ENCODE results near the gene ADGRG1.

Gene ADGRG1

GRCh38 chr16:57614536-57614935 lies 13.9 kb upstream of the ADGRG1 start:
- H3K4me3 ChIP-seq (ENCODE audit: low read length in 2 of 2): no peak overlapping the region
- peaks cover 4 to 6% of the 10 kb centered on the region in 2 donors for H3K27me3 ChIP-seq (ENCODE audit: control insufficient read depth in 1 of 2, insufficient read depth in 2 of 2, low read length in 2 of 2)
- H3K36me3 ChIP-seq (ENCODE audit: control insufficient read depth in 2 of 2, insufficient read depth in 2 of 2, low read length in 2 of 2): no peaks in the 10 kb centered on the region
- H3K9ac ChIP-seq (ENCODE audit: low read length in 2 of 2): no peak overlapping the region
- H3K9me3 ChIP-seq (ENCODE audit: control insufficient read depth in 2 of 2, low read length in 2 of 2): no peaks in the 10 kb centered on the region
- H3K27ac ChIP-seq (ENCODE audit: low read length): no peak overlapping the region
- peaks cover 2% of the 10 kb centered on the region for H3K4me1 ChIP-seq (ENCODE audit: control insufficient read depth, insufficient read depth, low read length)

- H3K4me1 ChIP-seq (ENCODE audit: control insufficient read depth, insufficient read depth, low read length): peaks cover 2% of the 10 kb centered on the region
- H3K27me3 ChIP-seq (ENCODE audit: control insufficient read depth in 1 of 2, insufficient read depth in 2 of 2, low read length in 2 of 2): peaks cover 4 to 6% of the 10 kb centered on the region in 2 donors
- H3K36me3 ChIP-seq (ENCODE audit: control insufficient read depth in 2 of 2, insufficient read depth in 2 of 2, low read length in 2 of 2): no peaks in the 10 kb centered on the region
- no peak overlapping the region for H3K9ac ChIP-seq (ENCODE audit: low read length in 2 of 2)
- no peak overlapping the region for H3K4me3 ChIP-seq (ENCODE audit: low read length in 2 of 2)
- H3K27ac ChIP-seq (ENCODE audit: low read length): no peak overlapping the region
- H3K9me3 ChIP-seq (ENCODE audit: control insufficient read depth in 2 of 2, low read length in 2 of 2): no peaks in the 10 kb centered on the region
These were observed 13.5 kb upstream of the ADGRG1 start for GRCh38 chr16:57614944-57615343.

GRCh38 chr16:57615813-57616212 lies 12.6 kb upstream of the ADGRG1 start:
- Histone ChIP-seq H3K4me3 (ENCODE audit: low read length in 2 of 2) (no peak overlapping the region), H3K9me3 (ENCODE audit: control insufficient read depth in 2 of 2, low read length in 2 of 2) (no peaks in the 10 kb centered on the region), H3K36me3 (ENCODE audit: control insufficient read depth in 2 of 2, insufficient read depth in 2 of 2, low read length in 2 of 2) (no peaks in the 10 kb centered on the region), H3K4me1 (ENCODE audit: control insufficient read depth, insufficient read depth, low read length) (no peaks in the 10 kb centered on the region), H3K27me3 (ENCODE audit: control insufficient read depth in 1 of 2, insufficient read depth in 2 of 2, low read length in 2 of 2) (no peaks in the 10 kb centered on the region), H3K9ac (ENCODE audit: low read length in 2 of 2) (no peak overlapping the region), H3K27ac (ENCODE audit: low read length) (no peak overlapping the region)

- no peaks in the 10 kb centered on the region for H3K27me3 ChIP-seq (ENCODE audit: control insufficient read depth in 1 of 2, insufficient read depth in 2 of 2, low read length in 2 of 2)
- H3K9ac ChIP-seq (ENCODE audit: low read length in 2 of 2): no peak overlapping the region
- no peaks in the 10 kb centered on the region for H3K4me1 ChIP-seq (ENCODE audit: control insufficient read depth, insufficient read depth, low read length)
- H3K36me3 ChIP-seq (ENCODE audit: control insufficient read depth in 2 of 2, insufficient read depth in 2 of 2, low read length in 2 of 2): no peaks in the 10 kb centered on the region
- no peak overlapping the region for H3K27ac ChIP-seq (ENCODE audit: low read length)
- no peaks in the 10 kb centered on the region for H3K9me3 ChIP-seq (ENCODE audit: control insufficient read depth in 2 of 2, low read length in 2 of 2)
- no peak overlapping the region for H3K4me3 ChIP-seq (ENCODE audit: low read length in 2 of 2)
These were observed 12.2 kb upstream of the ADGRG1 start for GRCh38 chr16:57616241-57616640.

- no peak overlapping the region for H3K9ac ChIP-seq (ENCODE audit: low read length in 2 of 2)
- H3K27ac ChIP-seq (ENCODE audit: low read length): no peak overlapping the region
- H3K4me3 ChIP-seq (ENCODE audit: low read length in 2 of 2): no peak overlapping the region
- no peaks in the 10 kb centered on the region for H3K9me3 ChIP-seq (ENCODE audit: control insufficient read depth in 2 of 2, low read length in 2 of 2)
- no peaks in the 10 kb centered on the region for H3K4me1 ChIP-seq (ENCODE audit: control insufficient read depth, insufficient read depth, low read length)
- no peaks in the 10 kb centered on the region for H3K36me3 ChIP-seq (ENCODE audit: control insufficient read depth in 2 of 2, insufficient read depth in 2 of 2, low read length in 2 of 2)
- no peaks in the 10 kb centered on the region for H3K27me3 ChIP-seq (ENCODE audit: control insufficient read depth in 1 of 2, insufficient read depth in 2 of 2, low read length in 2 of 2)
These were observed 11.6 kb upstream of the ADGRG1 start for GRCh38 chr16:57616876-57617275.

GRCh38 chr16:57617604-57618111 lies 10.8 kb upstream of the ADGRG1 start:
- Histone ChIP-seq H3K27me3 (ENCODE audit: control insufficient read depth in 1 of 2, insufficient read depth in 2 of 2, low read length in 2 of 2) (no peaks in the 10 kb centered on the region), H3K36me3 (ENCODE audit: control insufficient read depth in 2 of 2, insufficient read depth in 2 of 2, low read length in 2 of 2) (no peaks in the 10 kb centered on the region), H3K9ac (ENCODE audit: low read length in 2 of 2) (no peak overlapping the region), H3K4me3 (ENCODE audit: low read length in 2 of 2) (no peak overlapping the region), H3K4me1 (ENCODE audit: control insufficient read depth, insufficient read depth, low read length) (no peaks in the 10 kb centered on the region), H3K27ac (ENCODE audit: low read length) (no peak overlapping the region), H3K9me3 (ENCODE audit: control insufficient read depth in 2 of 2, low read length in 2 of 2) (no peaks in the 10 kb centered on the region)

GRCh38 chr16:57618296-57619132 lies 9.9 kb upstream of the ADGRG1 start:
- Histone ChIP-seq H3K27ac (ENCODE audit: low read length) (no peak overlapping the region), H3K9ac (ENCODE audit: low read length in 2 of 2) (no peak overlapping the region)

GRCh38 chr16:57619133-57619605 lies 9.3 kb upstream of the ADGRG1 start:
- Histone ChIP-seq H3K4me3 (ENCODE audit: low read length in 2 of 2) (no peak overlapping the region), H3K27ac (ENCODE audit: low read length) (no peak overlapping the region), H3K9me3 (ENCODE audit: control insufficient read depth in 2 of 2, low read length in 2 of 2) (no peaks in the 10 kb centered on the region), H3K36me3 (ENCODE audit: control insufficient read depth in 2 of 2, insufficient read depth in 2 of 2, low read length in 2 of 2) (no peaks in the 10 kb centered on the region), H3K27me3 (ENCODE audit: control insufficient read depth in 1 of 2, insufficient read depth in 2 of 2, low read length in 2 of 2) (no peaks in the 10 kb centered on the region), H3K4me1 (ENCODE audit: control insufficient read depth, insufficient read depth, low read length) (no peaks in the 10 kb centered on the region), H3K9ac (ENCODE audit: low read length in 2 of 2) (no peak overlapping the region)

More at GRCh38 chr16:57618296-57619132, 9.9 kb upstream of the ADGRG1 start:
- Histone ChIP-seq H3K27me3 (ENCODE audit: control insufficient read depth in 1 of 2, insufficient read depth in 2 of 2, low read length in 2 of 2) (no peaks in the 10 kb centered on the region), H3K9me3 (ENCODE audit: control insufficient read depth in 2 of 2, low read length in 2 of 2) (no peaks in the 10 kb centered on the region), H3K4me3 (ENCODE audit: low read length in 2 of 2) (no peak overlapping the region), H3K4me1 (ENCODE audit: control insufficient read depth, insufficient read depth, low read length) (no peaks in the 10 kb centered on the region), H3K36me3 (ENCODE audit: control insufficient read depth in 2 of 2, insufficient read depth in 2 of 2, low read length in 2 of 2) (no peaks in the 10 kb centered on the region)

GRCh38 chr16:57619606-57620334 lies 8.7 kb upstream of the ADGRG1 start:
- H3K4me3 ChIP-seq (ENCODE audit: low read length in 2 of 2): no peak overlapping the region
- no peak overlapping the region for H3K9ac ChIP-seq (ENCODE audit: low read length in 2 of 2)
- no peaks in the 10 kb centered on the region for H3K36me3 ChIP-seq (ENCODE audit: control insufficient read depth in 2 of 2, insufficient read depth in 2 of 2, low read length in 2 of 2)
- no peaks in the 10 kb centered on the region for H3K27me3 ChIP-seq (ENCODE audit: control insufficient read depth in 1 of 2, insufficient read depth in 2 of 2, low read length in 2 of 2)
- H3K9me3 ChIP-seq (ENCODE audit: control insufficient read depth in 2 of 2, low read length in 2 of 2): no peaks in the 10 kb centered on the region
- no peak overlapping the region for H3K27ac ChIP-seq (ENCODE audit: low read length)
- H3K4me1 ChIP-seq (ENCODE audit: control insufficient read depth, insufficient read depth, low read length): no peaks in the 10 kb centered on the region

GRCh38 chr16:57620335-57621231 lies 7.8 kb upstream of the ADGRG1 start:
- no peaks in the 10 kb centered on the region for H3K4me1 ChIP-seq (ENCODE audit: control insufficient read depth, insufficient read depth, low read length)
- no peak overlapping the region for H3K27ac ChIP-seq (ENCODE audit: low read length)
- no peak overlapping the region for H3K9ac ChIP-seq (ENCODE audit: low read length in 2 of 2)
- H3K36me3 ChIP-seq (ENCODE audit: control insufficient read depth in 2 of 2, insufficient read depth in 2 of 2, low read length in 2 of 2): no peaks in the 10 kb centered on the region
- H3K4me3 ChIP-seq (ENCODE audit: low read length in 2 of 2): no peak overlapping the region
- no peaks in the 10 kb centered on the region for H3K9me3 ChIP-seq (ENCODE audit: control insufficient read depth in 2 of 2, low read length in 2 of 2)
- H3K27me3 ChIP-seq (ENCODE audit: control insufficient read depth in 1 of 2, insufficient read depth in 2 of 2, low read length in 2 of 2): no peaks in the 10 kb centered on the region
